HG02943 (cell line): ENCODE measurements around the gene ESR1.

Experiments used
- ATAC-seq: cut with Tn5 transposase; IDR thresholded peaks from one replicate; pipeline ENCODE4 v1.9.1; 2021; ENCODE audit warnings: mild to moderate bottlenecking, low read depth, moderate library complexity; ENCODE audit not compliant: unreplicated experiment

ESR1 gene

GRCh38 chr6:151807513-151808370 lies at the start of gene ESR1:
TSS of gene ESR1 (plus strand) at chr6:151807682. CDS start at chr6:151807913, 231 bp downstream.
- no peak for ATAC-seq

GRCh38 chr6:151760486-151760885 lies 47.0 kb upstream of the ESR1 start:
- ATAC-seq, result no peak

- ATAC-seq, result no peak
These were observed 45.6 kb upstream of the ESR1 start for GRCh38 chr6:151761851-151762250.

- no peak for ATAC-seq
These were observed 44.7 kb upstream of the ESR1 start for GRCh38 chr6:151762817-151763216.

- ATAC-seq, result no peak
These were observed 44.2 kb upstream of the ESR1 start for GRCh38 chr6:151763303-151763702.

- no peak for ATAC-seq
These were observed 43.4 kb upstream of the ESR1 start for GRCh38 chr6:151763938-151764680.

- ATAC-seq, result peak; percentile 75
These were observed 42.0 kb upstream of the ESR1 start for GRCh38 chr6:151765444-151765886.

- ATAC-seq, result no peak
These were observed 35.0 kb upstream of the ESR1 start for GRCh38 chr6:151772446-151772845.

- ATAC-seq, result no peak
These were observed 34.1 kb upstream of the ESR1 start for GRCh38 chr6:151773382-151773781.

GRCh38 chr6:151782560-151782959 lies 24.9 kb upstream of the ESR1 start:
- ATAC-seq, result no peak

GRCh38 chr6:151783692-151784091 lies 23.8 kb upstream of the ESR1 start:
- no peak for ATAC-seq

- ATAC-seq, result no peak
These were observed 22.9 kb upstream of the ESR1 start for GRCh38 chr6:151784441-151785214.

GRCh38 chr6:151796842-151797530 lies 10.5 kb upstream of the ESR1 start:
- no peak for ATAC-seq

GRCh38 chr6:151803743-151804142 lies 3.7 kb upstream of the ESR1 start:
- no peak for ATAC-seq

- ATAC-seq, result no peak
These were observed 2.7 kb upstream of the ESR1 start for GRCh38 chr6:151804585-151805285.

- ATAC-seq, result no peak
These were observed 2.1 kb upstream of the ESR1 start for GRCh38 chr6:151805286-151805840.

- ATAC-seq, result no peak
These were observed 547 bp upstream of the ESR1 start for GRCh38 chr6:151806757-151807512.

- ATAC-seq, result no peak
These were observed 1.1 kb downstream of the ESR1 start for GRCh38 chr6:151808371-151809241.
